ENCODE measurements around the gene INSRR. TPM values are rescaled to one million over a fixed set of nuclear protein-coding genes. Genes with fewer than 3 reads are reported as not detected.

The INSRR gene
- total RNA-seq, 1 experiment from 2014 or later: not detected

DNA sequence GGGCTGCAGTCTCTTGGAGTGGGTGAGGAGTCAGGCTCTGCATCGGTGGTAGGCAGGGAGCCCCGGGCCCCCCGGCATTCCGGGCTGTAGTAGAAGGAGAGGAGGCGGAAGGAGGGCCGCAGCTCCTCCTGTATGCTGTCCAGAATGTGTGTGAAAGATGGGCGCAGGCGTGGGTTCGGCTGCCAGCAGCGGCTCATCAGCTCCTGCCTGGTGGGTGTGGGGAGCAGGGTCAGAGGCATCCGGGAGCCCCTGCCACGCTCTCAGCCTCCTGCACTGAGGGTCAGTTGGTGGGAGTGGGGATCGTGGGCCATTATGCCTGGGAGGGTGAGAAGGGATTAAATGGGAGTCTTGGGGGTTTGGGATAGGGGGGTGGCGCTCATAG lies 18.0 kb downstream of the INSRR start:
- H3K4me3 Mint-ChIP-seq (ENCODE audit: unreplicated experiment): no peak overlapping the region
- Histone ChIP-seq H3K4me1 (no peaks in the 10 kb centered on the region), H3K27me3 (replicated peaks; ENCODE audit: control insufficient read depth, insufficient read depth, low read length) (no peaks in the 10 kb centered on the region; the same call in 1 of the 2 replicates), H3K4me3 (ENCODE audit: low read depth, low read length) (no peak overlapping the region), H3K9me3 (no peaks in the 10 kb centered on the region), H3K36me3 (ENCODE audit: control insufficient read depth, insufficient read depth, low read length) (no peaks in the 10 kb centered on the region)
- BruUV-seq (replicated peaks): no TSS peak
- TF ChIP-seq CTCF (IDR thresholded peaks at IDR 0.05; ENCODE audit: insufficient read depth in 1 of 2, low read depth in 1 of 2, low read length in 1 of 2, severe bottlenecking in 1 of 2, unreplicated experiment in 1 of 2): no peak
- H3K4me1 Mint-ChIP-seq (ENCODE audit: low read depth, unreplicated experiment): no peaks in the 10 kb centered on the region
- H3K27me3 Mint-ChIP-seq (ENCODE audit: insufficient read depth, unreplicated experiment): peaks cover 20% of the 10 kb centered on the region
- DNase-seq: no peak
- H3K36me3 Mint-ChIP-seq (ENCODE audit: insufficient read depth, unreplicated experiment): peaks cover under 1% of the 10 kb centered on the region
- POLR2A ChIA-PET: no interaction called here
- CTCF ChIA-PET: interaction anchor here (0.6 to 1.2 kb wide), 3 partner anchors 17 to 88 kb away, joined by 3 to 7 read pairs (median 3); partner anchors contain the start of gene INSRR
- peaks cover 10% of the 10 kb centered on the region for H3K9me3 Mint-ChIP-seq (ENCODE audit: unreplicated experiment)
- H3K27ac Mint-ChIP-seq (ENCODE audit: unreplicated experiment): no peak overlapping the region
- intact Hi-C loops (cut with micrococcal nuclease; ENCODE audit: unreplicated experiment): no loop called here

DNA sequence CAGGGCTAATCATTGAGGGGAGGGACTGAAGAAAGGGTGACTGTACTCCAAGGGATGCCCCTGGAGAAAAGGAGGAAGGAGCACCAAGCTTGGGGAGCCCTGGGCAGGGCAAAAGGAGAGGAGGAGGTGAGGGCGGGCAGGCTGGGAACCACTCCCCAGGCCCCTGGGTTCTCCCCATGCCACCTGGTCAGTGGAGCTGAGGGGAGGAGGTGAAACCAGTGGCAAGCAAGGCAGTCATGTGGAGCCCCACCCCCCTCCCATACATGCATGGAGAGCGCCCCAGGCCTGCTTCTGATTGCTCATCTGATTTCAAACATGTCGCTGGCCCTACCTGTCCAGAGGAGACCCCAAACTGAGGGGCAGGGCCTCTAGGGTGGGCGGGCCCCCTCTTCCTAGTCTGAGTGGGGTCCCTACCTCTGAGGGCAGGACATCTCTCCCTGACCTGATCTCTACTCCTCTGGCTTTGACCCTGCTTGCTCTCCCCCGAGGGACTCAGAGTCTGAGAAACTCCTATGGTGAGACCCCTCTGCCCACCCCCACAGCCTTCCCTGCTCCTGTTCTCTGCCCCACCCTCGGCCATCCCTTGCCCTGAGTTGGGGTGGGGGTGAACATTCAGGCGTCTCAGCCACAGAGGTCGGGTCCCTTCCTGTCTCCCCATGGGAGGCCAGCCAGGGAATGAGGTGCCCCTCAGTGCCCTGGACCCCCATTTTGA lies 18.6 kb downstream of the INSRR start:
- no peaks in the 10 kb centered on the region for H3K36me3 ChIP-seq (ENCODE audit: control insufficient read depth, insufficient read depth, low read length)
- H3K36me3 Mint-ChIP-seq (ENCODE audit: insufficient read depth, unreplicated experiment): peaks cover 4% of the 10 kb centered on the region
- BruUV-seq (replicated peaks): no TSS peak
- no peaks in the 10 kb centered on the region for H3K4me1 ChIP-seq
- CTCF ChIA-PET: interaction anchor here (1.2 kb wide), 1 partner anchor 16 kb away, joined by 3 read pairs; no protein-coding TSS in a partner anchor
- TF ChIP-seq CTCF (IDR thresholded peaks at IDR 0.05; ENCODE audit: insufficient read depth in 1 of 2, low read depth in 1 of 2, low read length in 1 of 2, severe bottlenecking in 1 of 2, unreplicated experiment in 1 of 2): no peak
- no peaks in the 10 kb centered on the region for H3K4me1 Mint-ChIP-seq (ENCODE audit: low read depth, unreplicated experiment)
- no peak for DNase-seq
- intact Hi-C loops (cut with micrococcal nuclease; ENCODE audit: unreplicated experiment): no loop called here
- H3K27me3 ChIP-seq (replicated peaks; ENCODE audit: control insufficient read depth, insufficient read depth, low read length): no peaks in the 10 kb centered on the region; the same call in 1 of the 2 replicates
- no peaks in the 10 kb centered on the region for H3K9me3 ChIP-seq
- no peak overlapping the region for H3K27ac Mint-ChIP-seq (ENCODE audit: unreplicated experiment)
- H3K4me3 ChIP-seq (ENCODE audit: low read depth, low read length): no peak overlapping the region
- no peak overlapping the region for H3K4me3 Mint-ChIP-seq (ENCODE audit: unreplicated experiment)
- POLR2A ChIA-PET: no interaction called here
- peaks cover 10% of the 10 kb centered on the region for H3K9me3 Mint-ChIP-seq (ENCODE audit: unreplicated experiment)
- H3K27me3 Mint-ChIP-seq (ENCODE audit: insufficient read depth, unreplicated experiment): peaks cover 24% of the 10 kb centered on the region

DNA sequence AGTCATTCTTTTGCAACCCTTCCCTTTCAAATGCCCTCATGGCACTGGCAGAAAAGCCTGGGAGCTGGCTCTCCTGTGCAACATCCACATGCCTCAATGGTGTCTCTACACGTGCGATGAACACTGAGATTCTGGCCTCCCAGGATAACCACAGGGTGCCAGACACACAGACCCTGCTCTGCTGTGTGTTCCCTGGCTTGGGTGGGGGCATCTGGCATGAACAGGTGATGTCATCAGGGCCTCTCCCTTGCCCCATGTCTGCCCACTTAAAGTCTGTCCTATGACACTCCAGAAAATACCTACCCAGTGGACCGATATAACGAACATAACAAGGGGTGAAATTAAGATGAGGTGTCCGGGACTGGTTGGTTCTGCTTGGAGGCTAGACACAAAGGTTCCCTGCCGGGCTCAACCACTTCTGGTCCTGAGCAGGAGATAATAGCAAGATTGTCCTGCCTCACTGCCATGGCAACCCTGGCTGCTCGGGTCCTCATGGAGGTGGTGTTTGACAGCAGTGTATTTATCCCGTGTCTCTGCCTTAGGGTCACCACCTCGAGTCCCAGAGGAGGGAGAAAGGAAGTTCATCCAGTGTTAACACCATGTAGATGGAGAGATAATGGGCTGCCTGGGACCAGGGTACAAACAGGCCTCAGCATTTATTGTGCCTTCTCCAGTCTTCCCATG lies 19.3 kb downstream of the INSRR start:
- H3K4me1 Mint-ChIP-seq (ENCODE audit: low read depth, unreplicated experiment): no peaks in the 10 kb centered on the region
- Histone ChIP-seq H3K36me3 (ENCODE audit: control insufficient read depth, insufficient read depth, low read length) (no peaks in the 10 kb centered on the region), H3K27me3 (replicated peaks; ENCODE audit: control insufficient read depth, insufficient read depth, low read length) (no peaks in the 10 kb centered on the region; the same call in 1 of the 2 replicates), H3K4me1 (no peaks in the 10 kb centered on the region), H3K4me3 (ENCODE audit: low read depth, low read length) (no peak overlapping the region), H3K9me3 (no peaks in the 10 kb centered on the region)
- peaks cover 26% of the 10 kb centered on the region for H3K27me3 Mint-ChIP-seq (ENCODE audit: insufficient read depth, unreplicated experiment)
- BruUV-seq (replicated peaks): no TSS peak
- peaks cover 10% of the 10 kb centered on the region for H3K9me3 Mint-ChIP-seq (ENCODE audit: unreplicated experiment)
- ChIA-PET POLR2A (no interaction called here), CTCF (interaction anchor here (1.0 to 2.7 kb wide), 8 partner anchors 8 to 88 kb away, joined by 3 to 35 read pairs (median 5); partner anchors contain the start of genes INSRR and NTRK1)
- no peak for DNase-seq
- H3K4me3 Mint-ChIP-seq (ENCODE audit: unreplicated experiment): no peak overlapping the region
- intact Hi-C loops (cut with micrococcal nuclease; ENCODE audit: unreplicated experiment): loop anchor here (1.0 to 2.0 kb wide), 2 partner anchors 21 to 51 kb away; partner anchors contain the start of gene NTRK1
- H3K36me3 Mint-ChIP-seq (ENCODE audit: insufficient read depth, unreplicated experiment): peaks cover 4% of the 10 kb centered on the region
- no peak overlapping the region for H3K27ac Mint-ChIP-seq (ENCODE audit: unreplicated experiment)
- TF ChIP-seq CTCF (IDR thresholded peaks at IDR 0.05; ENCODE audit: insufficient read depth in 1 of 2, low read depth in 1 of 2, low read length in 1 of 2, severe bottlenecking in 1 of 2, unreplicated experiment in 1 of 2): no peak

Data from Caco-2 (cell line).